ENCODE results near the gene IGFLR1.

IGFLR1 gene

GRCh38 chr19:35755550-35756376 lies 13.5 kb upstream of the IGFLR1 start:
- DNase-seq, result peak; percentile 11 to 77 (median 33)

GRCh38 chr19:35755131-35755549 lies 12.9 kb upstream of the IGFLR1 start:
- DNase-seq, result no peak

GRCh38 chr19:35754370-35755130 lies 12.3 kb upstream of the IGFLR1 start:
- no peak for DNase-seq

GRCh38 chr19:35753634-35754369 lies 11.6 kb upstream of the IGFLR1 start:
- DNase-seq, result no peak

- DNase-seq, result no peak
These were observed 10.6 kb upstream of the IGFLR1 start for GRCh38 chr19:35752746-35753350.

DNA sequence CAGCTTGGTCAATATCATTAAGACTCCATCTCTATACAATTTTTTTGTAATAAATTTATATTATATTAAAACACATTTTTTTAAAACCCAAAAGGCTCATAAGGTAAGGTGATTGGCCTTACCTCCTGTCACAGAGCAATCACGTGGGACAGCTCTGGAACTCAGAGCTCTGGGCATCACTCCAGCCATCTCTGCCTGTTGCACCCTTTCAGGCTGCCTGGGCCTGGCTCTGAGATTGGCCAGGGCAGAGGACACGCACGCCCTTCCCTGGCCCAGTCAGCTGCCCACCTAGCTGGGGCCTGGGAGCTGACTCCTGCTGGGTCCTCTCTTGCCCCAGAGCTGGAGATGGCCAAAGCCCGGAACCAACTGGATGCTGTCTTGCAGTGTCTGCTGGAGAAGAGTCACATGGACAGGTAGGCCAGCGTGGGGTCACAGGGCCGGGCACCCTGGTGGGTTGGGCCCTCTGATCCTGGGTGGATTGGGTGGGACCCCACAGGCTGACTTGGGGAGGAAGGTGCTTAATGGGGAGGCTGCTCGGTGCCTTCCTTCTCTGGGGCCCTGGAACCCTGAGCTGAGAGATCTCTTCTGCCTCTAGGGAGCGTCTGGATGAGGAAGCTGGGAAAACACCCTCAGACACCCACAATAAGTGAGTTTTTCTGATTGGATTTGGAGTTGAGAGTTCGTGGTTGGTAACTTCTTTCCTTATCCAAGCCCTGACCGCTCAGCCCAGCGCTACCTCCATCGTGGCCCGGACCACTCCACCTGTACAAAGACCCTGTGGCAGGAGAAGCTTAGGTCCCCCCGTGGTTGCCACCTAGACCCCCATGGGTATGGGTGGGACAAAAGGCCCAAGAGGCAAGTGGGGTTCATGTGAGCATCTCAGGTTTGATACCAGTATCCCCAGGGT lies 9.8 kb upstream of the IGFLR1 start:
- no peak for DNase-seq

DNA sequence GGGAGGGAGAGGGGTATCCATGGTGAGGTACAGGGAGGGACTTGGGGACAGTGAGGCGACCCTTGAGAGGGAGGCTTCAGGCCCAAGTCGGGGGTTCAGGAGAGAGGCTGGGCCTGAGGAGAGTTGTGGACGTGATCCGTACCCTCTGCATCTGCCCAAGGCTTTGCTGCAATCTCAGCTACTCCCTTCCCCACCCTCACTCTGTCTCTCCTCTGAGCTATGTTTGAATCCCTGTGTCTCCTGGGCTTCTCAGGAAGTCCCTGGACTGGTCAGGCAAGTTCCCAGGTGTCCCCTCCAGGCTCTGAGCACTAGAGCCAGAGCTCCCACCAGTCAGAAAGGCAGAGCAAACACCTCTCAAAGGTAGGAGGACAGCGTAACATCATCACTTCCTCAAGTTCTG lies 7.9 kb upstream of the IGFLR1 start:
- no peak for DNase-seq

- DNase-seq, result peak; percentile 96 to 99 (median 98)
These were observed 6.1 kb upstream of the IGFLR1 start, which contains the start of gene LIN37 for GRCh38 chr19:35748106-35749020. Gene LIN37 (plus strand): TSS chr19:35748576. CDS start chr19:35748725, 149 bp downstream.

DNA sequence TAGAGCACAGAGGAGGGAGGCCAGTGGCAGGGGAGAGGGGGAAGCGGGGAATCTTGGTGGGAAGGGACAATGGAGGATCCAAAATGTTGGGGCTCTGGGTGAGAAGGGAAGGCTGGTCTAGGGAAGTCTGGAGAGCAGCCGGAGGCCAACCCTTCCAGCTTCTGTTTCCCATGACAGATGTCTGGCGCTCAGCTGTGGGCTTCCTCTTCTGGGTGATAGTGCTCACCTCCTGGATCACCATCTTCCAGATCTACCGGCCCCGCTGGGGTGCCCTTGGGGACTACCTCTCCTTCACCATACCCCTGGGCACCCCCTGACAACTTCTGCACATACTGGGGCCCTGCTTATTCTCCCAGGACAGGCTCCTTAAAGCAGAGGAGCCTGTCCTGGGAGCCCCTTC lies 4.3 kb upstream of the IGFLR1 start:
- no peak for DNase-seq

DNA sequence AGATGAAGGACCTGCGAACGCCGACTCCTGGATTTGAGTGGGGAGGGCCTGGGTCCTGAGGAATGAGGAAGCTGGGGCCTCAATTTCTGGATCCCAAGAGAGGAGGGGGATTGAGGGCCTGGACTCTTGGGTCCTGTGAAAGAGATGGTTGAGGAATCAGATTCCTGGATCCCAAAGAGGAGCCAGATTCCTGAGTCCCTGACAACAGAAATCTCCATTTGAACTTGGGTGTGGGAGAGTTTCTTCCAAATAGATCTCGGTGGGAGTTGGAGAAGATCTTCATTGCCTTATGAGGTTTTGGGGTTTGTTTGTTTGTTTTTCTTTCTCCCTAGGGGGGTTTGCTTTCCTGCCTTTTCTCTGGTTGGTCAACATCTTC lies 3.8 kb upstream of the IGFLR1 start:
- no peak for DNase-seq

DNA sequence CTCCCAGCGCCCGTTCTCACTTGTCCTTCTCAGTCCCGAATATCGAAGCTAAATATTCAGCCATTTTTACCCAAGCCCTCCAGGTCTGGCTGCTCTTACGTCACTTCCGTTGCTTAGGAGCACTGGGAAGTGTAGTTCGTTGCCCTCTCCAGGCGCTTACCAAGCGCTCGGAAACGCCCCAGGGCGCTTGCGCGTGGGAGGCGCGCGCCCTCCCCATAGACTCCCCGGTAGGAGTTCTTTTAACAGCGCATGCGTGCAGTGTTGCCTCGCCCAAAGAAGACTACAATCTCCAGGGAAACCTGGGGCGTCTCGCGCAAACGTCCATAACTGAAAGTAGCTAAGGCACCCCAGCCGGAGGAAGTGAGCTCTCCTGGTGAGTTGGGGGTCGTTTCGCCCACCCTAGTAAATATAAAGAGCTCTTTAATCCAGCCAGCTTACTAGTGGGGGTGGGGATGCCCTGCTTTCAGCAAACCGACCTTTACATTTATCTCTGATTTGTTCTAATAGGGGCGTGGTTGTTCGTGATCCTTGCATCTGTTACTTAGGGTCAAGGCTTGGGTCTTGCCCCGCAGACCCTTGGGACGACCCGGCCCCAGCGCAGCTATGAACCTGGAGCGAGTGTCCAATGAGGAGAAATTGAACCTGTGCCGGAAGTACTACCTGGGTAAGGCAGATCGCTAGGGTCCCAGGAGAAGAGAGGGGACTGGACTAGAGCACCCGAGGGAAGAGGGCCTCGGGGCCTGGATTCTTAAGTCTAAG lies 3.3 kb upstream of the IGFLR1 start, which contains the start of the genes PSENEN and U2AF1L4:
Gene PSENEN, plus strand, starts transcription at position 324 of the 759 bp plus-strand sequence. Its CDS starts 280 bp downstream, at position 604.
Gene U2AF1L4, minus strand, starts transcription at position 91 of the 759 bp plus-strand sequence. Its CDS starts 27 bp downstream, at position 64.
- DNase-seq, result peak; percentile 88 to 99 (median 95)

GRCh38 chr19:35744430-35745327 lies 2.4 kb upstream of the IGFLR1 start:
- peak; percentile 78 to 96 (median 91) for DNase-seq

DNA sequence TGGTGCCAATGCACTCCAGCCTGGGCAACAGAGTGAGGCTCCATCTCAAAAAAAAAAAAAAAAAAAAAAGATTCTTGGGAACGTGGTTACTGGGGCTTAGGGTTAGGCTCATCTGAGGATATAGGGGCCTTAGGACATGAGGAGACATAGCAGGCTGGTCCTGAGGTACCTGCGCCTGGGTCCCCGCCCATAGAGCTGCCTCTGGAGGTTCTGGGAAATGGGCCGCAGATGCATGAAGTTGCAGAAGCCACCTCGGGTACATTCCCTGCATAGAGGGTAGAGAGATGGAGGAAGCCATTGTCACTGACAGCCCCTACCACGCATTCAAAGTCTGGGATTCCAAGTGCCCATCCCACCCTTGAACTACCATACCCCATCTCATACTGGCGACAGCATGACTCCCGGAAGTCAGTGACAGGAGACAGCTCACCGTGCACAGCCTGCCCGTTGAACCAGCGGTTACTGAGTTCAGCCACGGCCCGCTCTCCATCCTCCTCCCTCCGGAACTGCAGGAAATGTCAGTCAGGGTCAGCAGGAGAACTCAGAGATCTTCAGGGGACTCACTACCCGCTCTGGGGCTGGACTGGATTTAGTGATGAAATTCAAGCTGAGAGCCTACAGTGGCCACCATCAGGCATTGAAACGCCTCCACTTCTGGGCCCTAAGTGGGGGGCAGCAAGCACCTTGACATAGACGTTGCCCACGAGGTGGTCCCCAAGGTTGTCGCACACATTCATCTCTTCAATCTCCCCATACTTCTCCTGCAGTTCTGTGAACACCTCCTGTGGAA lies 1.6 kb upstream of the IGFLR1 start:
- DNase-seq, result no peak

GRCh38 chr19:35741203-35741515 lies 1.1 kb downstream of the IGFLR1 start:
- no peak for DNase-seq

GRCh38 chr19:35740423-35741202 lies 1.6 kb downstream of the IGFLR1 start:
- peak; percentile 88 to 97 (median 94) for DNase-seq

DNA sequence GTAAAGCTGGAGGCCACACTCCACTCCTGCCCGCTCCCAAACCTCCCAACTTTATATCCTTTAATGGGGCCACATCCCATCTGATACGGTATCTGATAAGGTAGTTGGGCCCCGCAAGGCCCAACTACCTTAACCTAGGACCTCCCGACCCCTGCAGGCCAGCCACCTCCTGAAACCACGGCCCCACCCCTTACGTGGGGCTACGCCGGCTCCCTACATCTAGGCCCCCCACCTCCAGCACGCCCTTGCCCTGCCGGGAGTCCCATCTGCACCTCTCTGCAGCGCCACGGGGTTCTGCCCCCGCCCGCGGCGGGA lies 2.2 kb downstream of the IGFLR1 start:
- no peak for DNase-seq
